GM18498 (cell line): Measurements from ENCODE around the gene GAK.

Experiments used
- ATAC-seq: cut with Tn5 transposase; IDR thresholded peaks from one replicate; pipeline ENCODE4 v1.9.1; 2021; ENCODE audit warnings: mild to moderate bottlenecking, moderate library complexity; ENCODE audit not compliant: unreplicated experiment

The GAK gene

DNA sequence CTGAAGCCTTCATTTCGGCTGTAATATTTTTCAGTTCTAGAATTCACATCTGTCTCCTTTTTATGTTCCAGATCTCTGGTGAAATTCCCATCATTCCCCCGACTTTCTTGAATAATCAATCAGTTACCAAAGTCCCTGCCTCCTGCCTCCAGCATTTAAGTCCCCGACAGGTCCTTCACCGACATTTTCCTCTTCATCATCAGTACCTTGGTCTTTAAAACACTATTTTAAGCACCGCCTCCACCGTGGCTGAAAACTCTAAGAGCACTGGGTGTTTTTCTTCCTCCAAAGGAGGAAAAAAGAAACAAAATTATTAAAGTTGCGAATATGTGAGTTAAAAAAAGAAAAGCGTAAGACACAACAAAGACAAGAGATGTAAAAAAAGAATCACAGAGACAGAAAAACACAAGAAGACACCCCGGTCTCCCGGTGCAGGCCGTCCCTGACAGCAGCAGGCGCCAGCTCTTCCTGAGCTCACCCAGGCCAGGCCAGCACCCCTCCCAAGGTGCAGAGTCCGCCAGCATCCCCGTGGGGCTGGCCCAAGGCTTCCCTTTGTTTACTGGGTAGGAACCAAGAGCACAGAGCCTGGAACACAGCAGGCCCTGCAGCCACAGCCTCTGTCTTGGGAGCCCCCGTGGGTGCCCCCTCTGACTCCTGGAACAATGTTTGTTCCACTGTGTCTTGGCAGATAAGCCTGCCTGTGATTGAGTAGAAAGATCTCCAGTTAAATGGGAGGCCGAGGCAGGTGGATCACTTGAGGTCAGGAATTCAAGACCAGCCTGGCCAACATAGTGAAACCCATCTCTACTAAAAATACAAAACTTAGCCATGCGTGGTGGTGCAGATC is 56.9 kb downstream of the GAK start:
- no peak for ATAC-seq

- ATAC-seq = no peak
Measured at GRCh38 chr4:874056-874455, 58.1 kb downstream of the GAK start.

- no peak for ATAC-seq
Measured at GRCh38 chr4:872241-872981, 59.7 kb downstream of the GAK start.

GRCh38 chr4:871484-871883 is 60.6 kb downstream of the GAK start:
- no peak for ATAC-seq

DNA sequence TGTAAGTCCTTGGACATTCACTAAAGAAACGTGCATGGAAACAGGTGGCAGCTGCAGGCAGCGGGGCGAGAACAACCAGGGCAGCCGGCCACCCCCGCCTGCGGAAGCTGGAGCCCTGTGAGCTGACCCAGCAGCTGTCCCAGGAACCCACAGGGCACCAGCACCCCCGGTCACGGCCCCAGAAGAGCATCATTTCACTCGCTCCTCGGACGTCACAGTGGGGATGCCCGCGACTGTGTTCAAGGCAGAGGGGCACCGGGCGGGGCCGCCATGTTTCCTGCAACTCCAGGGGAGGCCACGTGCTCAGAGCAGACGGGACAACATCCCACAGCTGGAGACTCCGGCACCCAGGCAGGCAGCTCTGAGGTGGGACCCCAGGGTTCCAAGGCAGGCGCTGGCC is 61.2 kb downstream of the GAK start:
- ATAC-seq = no peak

GRCh38 chr4:869776-870175 is 62.3 kb downstream of the GAK start:
- ATAC-seq = no peak

DNA sequence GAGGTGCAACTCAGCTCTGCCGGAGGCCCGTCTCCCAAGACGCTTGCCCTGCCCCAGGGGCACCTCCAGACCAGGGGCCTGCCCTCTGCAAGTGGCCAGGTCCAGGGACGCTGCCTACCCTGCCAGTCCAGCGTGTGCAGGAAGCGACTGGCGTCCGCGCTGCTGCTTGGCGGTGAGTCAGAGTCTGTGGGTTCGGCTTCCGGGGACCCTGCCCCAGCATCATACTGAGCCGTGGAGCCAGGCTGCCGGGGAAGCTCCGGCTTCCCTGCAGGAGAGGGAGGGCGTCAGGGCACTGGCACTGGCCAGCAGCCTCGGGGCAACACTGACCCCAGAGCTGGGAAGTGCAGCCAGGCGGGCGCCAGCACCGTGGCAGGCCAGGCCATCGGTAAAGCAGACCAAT is 63.7 kb downstream of the GAK start:
- no peak for ATAC-seq

- ATAC-seq = no peak
Measured at GRCh38 chr4:867526-868250, 64.4 kb downstream of the GAK start.

DNA sequence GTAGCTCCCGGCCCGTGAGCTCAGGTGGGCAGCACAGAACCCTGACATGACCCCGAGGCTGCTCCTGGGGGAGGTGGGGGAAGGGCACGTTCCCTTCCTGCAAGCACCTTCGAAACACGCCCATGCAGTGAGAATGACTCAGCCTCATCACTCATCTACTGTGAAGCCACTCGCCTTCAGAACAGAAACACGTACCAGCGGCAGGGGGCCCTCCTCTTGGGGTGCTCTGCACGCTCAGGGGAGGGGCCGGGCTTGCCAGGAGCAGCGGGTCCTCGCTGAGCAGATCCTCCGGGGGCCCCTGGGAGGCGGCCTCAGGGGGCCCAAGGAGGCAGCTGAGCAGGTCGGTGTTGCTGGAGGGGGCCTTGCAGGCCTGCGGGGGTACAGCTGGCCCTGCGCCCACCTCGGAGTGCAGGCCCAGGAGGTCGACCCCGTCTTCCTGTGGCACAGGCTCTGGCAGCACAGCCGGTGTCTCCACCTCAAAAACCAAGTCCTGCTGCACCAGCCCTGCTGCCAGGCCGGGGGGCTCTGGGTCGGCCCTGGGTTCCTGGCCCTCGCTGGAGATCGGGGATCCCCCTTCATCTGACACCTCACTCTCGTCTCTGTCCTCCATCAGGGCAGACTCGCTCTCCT is 65.2 kb downstream of the GAK start:
- no peak for ATAC-seq

DNA sequence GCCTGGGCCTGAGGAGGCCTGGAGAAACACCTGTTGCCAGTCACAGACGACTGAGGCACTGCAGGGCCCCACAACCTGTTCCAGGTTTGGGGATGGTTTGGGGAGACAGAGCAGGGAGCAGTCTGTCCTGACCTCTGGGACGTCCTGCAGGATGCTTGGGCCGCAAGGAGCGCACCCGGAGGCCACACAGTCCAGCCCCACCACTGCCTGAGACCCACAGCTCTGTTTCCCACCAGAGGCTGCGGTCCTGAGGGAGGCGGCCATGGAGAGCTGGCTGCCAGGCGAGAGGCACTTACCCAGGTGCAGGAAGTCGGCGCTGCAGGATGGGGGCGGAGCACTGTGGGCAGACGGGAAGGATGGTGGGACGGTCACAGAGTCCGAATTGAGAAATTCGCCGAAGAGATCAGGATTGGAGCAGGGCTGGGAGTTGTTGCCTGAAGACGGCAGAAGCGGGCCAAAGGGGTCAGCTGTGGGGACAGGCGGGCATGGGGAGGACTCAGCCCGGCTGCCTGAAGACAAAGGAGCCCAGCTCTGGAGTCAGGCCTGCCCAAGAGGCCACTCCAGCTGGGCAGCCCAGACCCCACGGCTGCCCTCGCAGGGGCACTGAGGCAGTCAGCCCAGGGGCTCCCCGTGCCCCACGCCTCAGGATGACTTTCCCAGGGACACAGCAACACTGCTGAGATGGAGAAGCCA is 65.9 kb downstream of the GAK start:
- no peak for ATAC-seq

- ATAC-seq = no peak
Measured at GRCh38 chr4:865572-865971, 66.5 kb downstream of the GAK start.

DNA sequence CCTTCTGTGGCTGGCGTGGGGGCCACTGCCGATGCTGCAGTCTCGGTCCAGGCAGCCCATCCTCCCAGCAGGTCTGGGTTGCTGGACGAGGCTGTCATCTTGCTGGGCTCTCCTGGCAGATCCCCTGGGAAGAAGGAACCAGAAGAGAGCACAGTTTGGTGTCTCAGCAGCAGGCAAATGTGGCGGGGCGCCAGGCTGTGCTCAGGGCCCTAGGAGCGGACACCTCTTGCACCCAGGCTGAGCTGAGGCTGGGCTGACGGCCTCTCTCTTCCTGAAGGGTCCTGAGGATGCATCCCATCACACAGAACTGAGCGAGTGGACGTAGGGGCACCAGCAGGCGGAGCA is 67.0 kb downstream of the GAK start:
- ATAC-seq = no peak

DNA sequence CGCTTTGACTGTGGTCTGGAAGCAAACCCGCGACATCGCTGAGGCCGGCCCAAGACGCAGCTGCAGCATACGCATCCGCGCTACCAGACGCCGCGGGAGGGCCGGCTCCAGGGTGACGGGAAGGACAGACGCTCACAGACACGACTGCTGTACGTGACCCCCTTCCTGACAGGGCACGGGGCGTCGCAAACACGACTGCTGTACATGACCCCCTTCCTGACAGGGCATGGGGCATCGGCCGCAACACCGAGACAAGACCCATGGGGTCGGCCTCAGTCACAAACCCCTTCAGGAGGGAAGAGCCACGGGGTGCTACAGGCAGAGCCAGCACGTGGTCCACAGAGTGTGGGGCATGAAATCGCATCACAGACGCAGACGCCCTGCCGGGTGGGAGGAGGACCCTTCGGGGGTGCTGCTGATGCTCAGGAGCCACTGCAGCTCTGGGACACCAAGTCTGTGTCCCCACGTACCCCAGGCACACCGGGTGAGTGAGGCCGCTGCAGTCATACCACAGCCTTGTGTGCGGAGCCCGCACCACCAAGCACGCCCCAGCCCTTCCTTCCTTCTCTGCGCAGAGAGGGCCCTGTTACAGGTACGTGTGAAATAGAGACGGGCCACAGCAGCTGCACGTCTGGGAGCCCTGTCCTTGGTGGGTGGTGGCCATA is 67.5 kb downstream of the GAK start:
- no peak for ATAC-seq

GRCh38 chr4:860561-860960 is 71.6 kb downstream of the GAK start:
- ATAC-seq = no peak

- ATAC-seq = no peak
Measured at GRCh38 chr4:859496-859895, 72.6 kb downstream of the GAK start.

- no peak for ATAC-seq
Measured at GRCh38 chr4:858831-859451, 73.2 kb downstream of the GAK start.

DNA sequence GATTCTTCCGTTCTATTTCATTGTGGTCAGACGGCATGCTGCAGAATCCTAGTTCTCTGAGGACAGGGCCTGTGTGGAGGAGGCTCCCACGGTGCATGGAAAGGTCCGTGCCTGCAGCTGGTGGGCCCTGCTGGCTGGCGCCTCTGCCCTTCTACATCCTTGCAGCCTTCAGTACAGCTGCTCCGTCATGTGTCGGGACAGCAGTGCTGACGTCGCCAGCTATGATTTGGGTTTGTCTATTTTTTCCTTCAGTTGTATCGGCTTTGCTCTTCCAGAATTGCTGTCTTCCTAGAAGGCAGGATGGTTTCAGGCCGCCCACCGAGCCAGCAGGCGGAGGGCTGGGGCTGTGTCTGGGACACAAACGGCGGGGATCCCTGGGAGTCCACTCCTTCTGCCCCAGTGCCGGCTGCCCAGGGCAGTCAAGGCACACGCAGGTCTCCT is 74.1 kb downstream of the GAK start:
- ATAC-seq = no peak

- ATAC-seq = no peak
Measured at GRCh38 chr4:857461-857860, 74.7 kb downstream of the GAK start.

GRCh38 chr4:856225-856901 is 75.8 kb downstream of the GAK start:
- ATAC-seq = no peak
